HCT116 (cell line): ENCODE measurements around the gene MIA2.

Source experiments
- CEBPB ChIP-seq: IDR thresholded peaks from 2 replicates; pipeline ENCODE4 v1.6.1; 2012; ENCODE audit warnings: low read depth
- EGR1 ChIP-seq: IDR thresholded peaks from 2 replicates; pipeline ENCODE4 v1.6.1; 2012; ENCODE audit warnings: low read depth
- EZH2 ChIP-seq: fragments of 200-600 bp; sonication (generic); IDR thresholded peaks from 2 replicates; pipeline ENCODE4 v1.6.1; 2017; ENCODE audit warnings: antibody characterized with exemption, mixed run types
- POLR2A ChIP-seq: IDR thresholded peaks from 2 replicates; pipeline ENCODE4 v1.7.0; 2011; ENCODE audit warnings: borderline replicate concordance; ENCODE audit not compliant: insufficient read depth, insufficient read length; ENCODE audit errors: extremely low read depth
- POLR2AphosphoS5 ChIP-seq: IDR thresholded peaks from 2 replicates; pipeline ENCODE4 v1.6.1; 2011; ENCODE audit warnings: mild to moderate bottlenecking, low read depth, low read length, moderate library complexity
- RAD21 ChIP-seq: IDR thresholded peaks from 2 replicates; pipeline ENCODE4 v1.6.1; 2012; ENCODE audit warnings: low read depth, mild to moderate bottlenecking
- SP1 ChIP-seq: IDR thresholded peaks from 2 replicates; pipeline ENCODE4 v1.6.1; 2012; ENCODE audit warnings: low read depth
- SRF ChIP-seq: IDR thresholded peaks from 2 replicates; pipeline ENCODE4 v1.6.1; 2012; ENCODE audit warnings: low read depth
- ZNF274 ChIP-seq: fragments of 200-500 bp; sonication (Bioruptor generic); IDR thresholded peaks from 2 replicates; pipeline ENCODE4 v1.6.1; 2014; ENCODE audit warnings: mild to moderate bottlenecking, low read depth, low read length, inconsistent platforms
- TF ChIP-seq, protein P1 (sequence below), 3 experiments: fragments of 200-600 bp in 1 of 3; sonication (generic) in 1 of 3; IDR thresholded peaks in 2 of 3; conservative IDR thresholded peaks in 1 of 3; 2 replicates each; pipeline ENCODE4 v1.5.1; 2012 to 2017; ENCODE audit warnings: low read depth in 2 of 3, low read length in 2 of 3, antibody characterized with exemption in 1 of 3, borderline replicate concordance in 1 of 3, control low read depth in 1 of 3, mild to moderate bottlenecking in 1 of 3, mixed read lengths in 1 of 3, mixed run types in 1 of 3, moderate library complexity in 1 of 3; ENCODE audit not compliant: insufficient read depth in 1 of 3
- TF ChIP-seq, protein P2 (sequence below): IDR thresholded peaks from 2 replicates; pipeline ENCODE4 v1.6.1; 2012
- TF ChIP-seq, protein P3 (sequence below): IDR thresholded peaks from 2 replicates; pipeline ENCODE4 v1.6.1; 2012

DNA sequence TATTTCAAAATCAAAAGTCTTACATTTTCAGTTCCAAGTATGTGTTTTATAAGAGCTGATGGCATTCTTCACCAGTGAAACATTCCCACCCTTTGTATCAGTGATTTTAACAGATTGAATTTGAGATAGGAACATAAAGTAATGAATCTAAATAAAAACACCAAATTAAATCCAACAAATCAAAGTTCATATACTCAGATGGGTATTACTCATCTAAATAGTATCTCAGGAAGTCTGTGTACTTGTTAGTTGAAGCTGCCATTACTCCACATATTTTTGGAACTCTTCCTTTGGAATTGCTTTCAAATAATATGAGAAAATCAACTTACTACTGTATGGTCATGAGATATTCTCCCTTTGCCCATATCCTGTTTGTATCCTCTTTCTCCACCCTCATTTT, 89.1 kb downstream of the MIA2 start:
- no peak for TF ChIP-seq SRF
- TF ChIP-seq, protein P1, sequence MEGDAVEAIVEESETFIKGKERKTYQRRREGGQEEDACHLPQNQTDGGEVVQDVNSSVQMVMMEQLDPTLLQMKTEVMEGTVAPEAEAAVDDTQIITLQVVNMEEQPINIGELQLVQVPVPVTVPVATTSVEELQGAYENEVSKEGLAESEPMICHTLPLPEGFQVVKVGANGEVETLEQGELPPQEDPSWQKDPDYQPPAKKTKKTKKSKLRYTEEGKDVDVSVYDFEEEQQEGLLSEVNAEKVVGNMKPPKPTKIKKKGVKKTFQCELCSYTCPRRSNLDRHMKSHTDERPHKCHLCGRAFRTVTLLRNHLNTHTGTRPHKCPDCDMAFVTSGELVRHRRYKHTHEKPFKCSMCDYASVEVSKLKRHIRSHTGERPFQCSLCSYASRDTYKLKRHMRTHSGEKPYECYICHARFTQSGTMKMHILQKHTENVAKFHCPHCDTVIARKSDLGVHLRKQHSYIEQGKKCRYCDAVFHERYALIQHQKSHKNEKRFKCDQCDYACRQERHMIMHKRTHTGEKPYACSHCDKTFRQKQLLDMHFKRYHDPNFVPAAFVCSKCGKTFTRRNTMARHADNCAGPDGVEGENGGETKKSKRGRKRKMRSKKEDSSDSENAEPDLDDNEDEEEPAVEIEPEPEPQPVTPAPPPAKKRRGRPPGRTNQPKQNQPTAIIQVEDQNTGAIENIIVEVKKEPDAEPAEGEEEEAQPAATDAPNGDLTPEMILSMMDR (IDR thresholded peaks at IDR 0.05 in 2 of 3, conservative IDR thresholded peaks at IDR 0.05 in 1 of 3; ENCODE audit: borderline replicate concordance in 1 of 3, insufficient read depth in 1 of 3, low read depth in 2 of 3, low read length in 2 of 3) = no peak
- no peak for TF ChIP-seq POLR2A
- TF ChIP-seq CEBPB = no peak
- no peak for TF ChIP-seq SP1
- no peak for TF ChIP-seq POLR2AphosphoS5
- TF ChIP-seq, protein P2, sequence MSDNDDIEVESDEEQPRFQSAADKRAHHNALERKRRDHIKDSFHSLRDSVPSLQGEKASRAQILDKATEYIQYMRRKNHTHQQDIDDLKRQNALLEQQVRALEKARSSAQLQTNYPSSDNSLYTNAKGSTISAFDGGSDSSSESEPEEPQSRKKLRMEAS = no peak
- TF ChIP-seq, protein P3, sequence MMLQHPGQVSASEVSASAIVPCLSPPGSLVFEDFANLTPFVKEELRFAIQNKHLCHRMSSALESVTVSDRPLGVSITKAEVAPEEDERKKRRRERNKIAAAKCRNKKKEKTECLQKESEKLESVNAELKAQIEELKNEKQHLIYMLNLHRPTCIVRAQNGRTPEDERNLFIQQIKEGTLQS = no peak
- TF ChIP-seq EGR1 = no peak
- no peak for TF ChIP-seq ZNF274
- no peak for TF ChIP-seq RAD21
- no peak for TF ChIP-seq EZH2
